ENCODE results near the gene LPIN2. TPM values are rescaled to one million over a fixed set of nuclear protein-coding genes. Genes with fewer than 3 reads are reported as not detected.
"Not testable (repeated sequence)": the region's sequence is repeated elsewhere in the genome, so short reads cannot be mapped to it uniquely, and the experiment has no call there.

The LPIN2 gene
- total RNA-seq, 2 donors from 2014 or later: 101 to 106 TPM

DNA sequence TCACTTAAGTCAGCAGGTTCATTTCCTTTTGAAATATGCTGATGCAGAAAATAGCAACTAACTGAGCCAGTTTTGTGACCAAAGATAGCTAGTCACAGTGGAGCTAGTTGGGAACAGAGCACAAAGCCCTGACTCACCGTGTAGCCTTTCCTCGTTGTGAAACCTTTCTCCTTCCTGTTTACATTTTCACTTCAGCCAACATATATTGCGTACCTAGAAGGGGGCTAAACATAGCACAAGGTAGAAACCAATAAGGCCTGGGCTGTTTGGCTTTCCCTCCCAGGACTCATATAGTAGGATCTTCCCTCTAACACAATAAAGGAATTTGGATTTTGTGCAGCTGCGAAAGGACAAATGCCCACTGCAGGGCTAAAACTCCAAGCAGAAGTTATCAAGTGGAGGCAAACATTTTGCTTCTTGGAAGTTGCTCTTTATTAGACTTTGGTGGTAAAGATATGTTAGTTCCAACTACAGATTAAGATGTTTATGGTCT, 24.5 kb upstream of the LPIN2 start:
- peak overlapping the region; percentile 14 for H3K27ac Mint-ChIP-seq
- H3K27me3 Mint-ChIP-seq (ENCODE audit: low read depth): no peaks in the 10 kb centered on the region
- DNase-seq (peak in 1 of 2 donors; percentile 25), ATAC-seq (replicated peaks in 1 of 2) (peak; percentile 77 to 85)
- H3K36me3 Mint-ChIP-seq (ENCODE audit: insufficient read depth in 2 of 2): no peaks in the 10 kb centered on the region
- H3K4me1 Mint-ChIP-seq (ENCODE audit: low read depth): peaks cover 30% of the 10 kb centered on the region
- H3K4me3 Mint-ChIP-seq: no peak overlapping the region
- no peaks in the 10 kb centered on the region for H3K9me3 Mint-ChIP-seq

DNA sequence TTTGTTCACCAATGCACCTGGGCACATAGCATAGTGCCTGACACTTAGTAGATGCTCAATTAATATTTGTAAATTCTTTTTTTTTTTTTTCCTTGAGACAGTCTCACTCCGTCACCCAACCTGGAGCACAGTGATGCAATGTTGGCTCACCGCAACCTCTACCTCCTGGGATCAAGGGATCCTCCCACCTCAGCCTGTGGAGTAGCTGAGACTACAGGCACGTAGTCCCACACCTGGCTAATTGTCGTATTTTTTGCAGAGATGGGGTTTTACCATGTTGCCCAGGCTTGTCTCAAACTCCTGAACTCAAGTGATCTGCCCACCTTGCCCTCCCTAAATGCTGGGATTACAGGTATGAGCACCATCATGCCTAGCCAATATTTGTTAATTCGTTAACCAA, 23.2 kb upstream of the LPIN2 start:
- Mint-ChIP-seq H3K4me1 (ENCODE audit: low read depth) (peaks cover 30% of the 10 kb centered on the region), H3K36me3 (ENCODE audit: insufficient read depth in 2 of 2) (no peaks in the 10 kb centered on the region), H3K27ac (peak overlapping the region; percentile 26), H3K4me3 (no peak overlapping the region), H3K27me3 (ENCODE audit: low read depth) (no peaks in the 10 kb centered on the region), H3K9me3 (no peaks in the 10 kb centered on the region)
- DNase-seq (no peak), ATAC-seq (replicated peaks in 1 of 2) (no peak)

DNA sequence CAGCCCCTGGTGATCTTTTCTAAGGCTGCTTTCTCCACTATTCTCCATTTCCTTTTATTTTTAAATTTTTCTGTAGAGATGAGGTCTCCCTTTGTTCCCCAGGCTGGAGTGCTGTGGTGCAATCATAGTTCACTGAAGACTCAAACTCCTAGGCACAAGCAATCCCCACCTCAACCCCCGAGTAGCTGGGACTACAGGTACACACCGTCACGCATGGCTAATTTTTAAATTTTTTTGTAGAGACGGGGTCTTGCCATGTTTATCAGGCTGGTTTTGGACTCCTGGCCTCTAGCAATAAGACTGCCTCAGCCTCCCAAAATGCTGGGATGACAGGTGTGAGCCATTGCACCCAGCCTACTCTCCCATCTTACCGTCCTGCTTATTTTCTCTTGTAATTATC, 22.7 kb upstream of the LPIN2 start:
- DNase-seq: no peak
- Mint-ChIP-seq H3K27ac (peak overlapping the region; percentile 26), H3K4me1 (ENCODE audit: low read depth) (peaks cover 27% of the 10 kb centered on the region), H3K27me3 (ENCODE audit: low read depth) (no peaks in the 10 kb centered on the region), H3K4me3 (no peak overlapping the region), H3K9me3 (no peaks in the 10 kb centered on the region), H3K36me3 (ENCODE audit: insufficient read depth in 2 of 2) (no peaks in the 10 kb centered on the region)
- no peak for ATAC-seq (replicated peaks in 1 of 2)

DNA sequence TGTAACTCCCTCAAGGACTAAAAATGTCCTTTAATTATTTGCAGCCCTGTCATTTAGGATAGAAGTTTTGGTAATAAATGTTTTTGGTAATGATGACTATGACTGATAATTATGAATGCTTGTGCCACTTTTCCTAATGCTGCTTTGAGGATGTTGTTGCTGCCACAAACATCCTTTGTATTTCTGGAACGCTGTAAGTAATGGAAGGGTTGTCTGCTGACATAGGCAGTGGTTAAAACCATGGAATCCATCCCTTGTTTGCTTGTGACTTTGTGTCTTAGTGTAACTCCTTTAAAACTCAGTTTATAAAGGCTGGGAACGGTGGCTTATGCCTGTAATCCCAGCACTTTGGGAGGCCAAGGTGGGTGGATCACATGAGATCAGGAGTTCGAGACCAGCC, 19.8 kb upstream of the LPIN2 start:
- H3K36me3 Mint-ChIP-seq (ENCODE audit: insufficient read depth in 2 of 2): no peaks in the 10 kb centered on the region
- no peaks in the 10 kb centered on the region for H3K9me3 Mint-ChIP-seq
- no peak overlapping the region for H3K27ac Mint-ChIP-seq
- no peaks in the 10 kb centered on the region for H3K27me3 Mint-ChIP-seq (ENCODE audit: low read depth)
- H3K4me3 Mint-ChIP-seq: no peak overlapping the region
- peaks cover 5% of the 10 kb centered on the region for H3K4me1 Mint-ChIP-seq (ENCODE audit: low read depth)
- DNase-seq (no peak), ATAC-seq (replicated peaks in 1 of 2) (no peak)

DNA sequence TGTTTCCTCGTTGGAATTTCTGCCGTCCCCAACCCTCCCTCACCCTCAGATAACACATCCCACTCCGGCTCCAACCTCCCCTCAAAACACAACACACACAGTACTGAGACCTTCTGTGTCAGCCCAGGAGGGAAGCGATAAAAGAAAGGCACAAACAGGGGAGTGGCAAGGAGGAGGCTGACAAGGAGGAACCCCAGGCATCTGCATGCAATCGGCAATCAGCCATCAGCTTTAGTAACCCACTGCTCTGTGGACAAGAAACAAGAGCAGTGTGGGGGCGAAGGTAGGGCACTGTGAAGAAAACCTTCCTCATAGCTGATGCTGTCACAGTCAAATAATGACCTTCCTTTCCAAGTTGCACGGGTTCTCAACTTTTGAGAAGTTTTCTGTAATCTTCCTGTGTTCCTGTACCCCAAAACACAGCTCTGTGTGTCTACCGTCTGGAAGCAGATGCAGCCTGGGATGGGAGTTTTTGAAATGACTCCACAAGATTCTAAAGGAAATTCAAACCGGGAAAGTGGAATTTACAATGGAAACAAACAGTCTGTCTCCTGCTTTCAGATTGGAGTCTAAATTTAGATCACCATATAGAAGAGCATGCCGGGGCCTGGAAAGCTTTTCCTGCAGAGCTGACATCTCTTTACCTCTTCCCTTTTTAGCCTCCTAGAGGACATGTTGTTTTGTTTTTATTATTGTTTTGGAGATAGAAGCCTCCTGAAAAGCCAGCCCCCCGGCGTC, 16.4 kb upstream of the LPIN2 start:
- no peaks in the 10 kb centered on the region for H3K27me3 Mint-ChIP-seq (ENCODE audit: low read depth)
- no peak for ATAC-seq (replicated peaks in 1 of 2)
- H3K9me3 Mint-ChIP-seq: no peaks in the 10 kb centered on the region
- H3K4me3 Mint-ChIP-seq: no peak overlapping the region
- no peak overlapping the region for H3K27ac Mint-ChIP-seq
- H3K36me3 Mint-ChIP-seq (ENCODE audit: insufficient read depth in 2 of 2): no peaks in the 10 kb centered on the region
- no peaks in the 10 kb centered on the region for H3K4me1 Mint-ChIP-seq (ENCODE audit: low read depth)
- DNase-seq: no peak

DNA sequence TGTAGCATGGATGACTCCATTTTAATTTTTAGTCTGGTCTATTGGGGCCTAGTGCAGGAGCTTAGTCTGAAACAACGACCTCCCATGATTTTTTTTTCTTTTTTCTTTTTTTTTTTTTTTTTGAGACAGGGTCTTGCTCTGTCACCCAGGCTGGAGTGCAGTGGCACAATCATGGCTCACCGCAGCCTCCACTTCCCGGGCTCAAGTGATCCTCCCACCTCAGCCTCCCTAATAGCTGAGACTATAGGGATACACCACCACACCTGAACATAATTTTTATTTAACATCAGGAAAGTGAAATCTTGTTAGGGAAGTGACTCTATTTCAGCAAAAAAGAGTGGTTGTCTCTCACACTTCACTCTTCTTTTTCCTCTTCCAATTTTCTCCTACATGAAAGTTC, 15.2 kb upstream of the LPIN2 start:
- H3K4me3 Mint-ChIP-seq; H3K4me1 Mint-ChIP-seq (ENCODE audit: low read depth); H3K36me3 Mint-ChIP-seq (ENCODE audit: insufficient read depth in 2 of 2): not testable (repeated sequence)

DNA sequence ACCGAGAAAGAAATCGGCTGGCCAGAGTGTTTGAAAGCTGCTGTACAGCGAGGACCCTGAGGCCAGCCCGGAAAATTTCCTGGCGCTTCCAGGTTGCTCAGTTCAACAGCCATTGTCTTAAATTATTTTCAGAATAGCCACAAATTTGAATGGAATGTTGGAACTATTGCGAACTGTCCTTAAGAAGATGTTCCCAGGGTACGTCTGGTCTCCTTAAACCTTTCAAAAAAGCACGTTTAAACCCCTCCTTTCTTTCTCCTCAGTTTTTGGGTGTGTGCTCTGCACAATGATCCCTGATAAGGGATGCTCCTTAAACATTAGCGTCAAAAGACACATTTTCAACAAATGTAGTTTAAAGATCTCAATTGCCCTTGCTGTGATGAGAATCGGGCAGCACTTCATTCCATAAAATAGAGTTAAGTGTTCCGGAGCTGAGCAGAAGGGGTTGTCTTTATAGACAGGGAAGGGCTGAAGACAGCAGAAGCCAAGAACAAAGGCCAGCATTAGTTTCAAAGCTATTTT, 14.5 kb upstream of the LPIN2 start:
- H3K9me3 Mint-ChIP-seq: no peaks in the 10 kb centered on the region
- ATAC-seq (replicated peaks in 1 of 2): no peak
- no peaks in the 10 kb centered on the region for H3K27me3 Mint-ChIP-seq (ENCODE audit: low read depth)
- no peaks in the 10 kb centered on the region for H3K4me1 Mint-ChIP-seq (ENCODE audit: low read depth)
- H3K36me3 Mint-ChIP-seq (ENCODE audit: insufficient read depth in 2 of 2): no peaks in the 10 kb centered on the region
- DNase-seq: no peak
- no peak overlapping the region for H3K4me3 Mint-ChIP-seq
- no peak overlapping the region for H3K27ac Mint-ChIP-seq

More for the DNA sequence above, 15.2 kb upstream of the LPIN2 start:
- not testable (repeated sequence) for H3K27me3 Mint-ChIP-seq (ENCODE audit: low read depth); H3K9me3 Mint-ChIP-seq; H3K27ac Mint-ChIP-seq; ATAC-seq (replicated peaks in 1 of 2); DNase-seq

DNA sequence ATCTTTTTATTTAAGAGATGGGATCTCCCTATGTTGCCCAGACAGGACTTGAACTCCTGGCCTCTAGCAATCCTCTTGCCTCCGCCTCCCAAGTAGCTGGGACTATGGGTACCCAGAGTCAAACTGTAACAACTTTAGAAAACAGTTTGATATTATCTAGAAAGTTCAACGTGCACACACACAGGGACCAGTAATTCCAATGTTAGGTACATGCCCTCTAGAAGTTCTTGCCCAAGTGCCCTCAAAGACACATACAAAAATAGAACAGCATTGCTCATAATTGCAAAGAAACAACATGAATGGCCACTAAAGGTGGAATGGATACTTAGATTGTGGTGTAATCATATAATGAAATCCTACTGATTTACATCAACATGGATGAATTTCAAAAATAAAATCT, 12.6 kb upstream of the LPIN2 start:
- Mint-ChIP-seq H3K36me3 (ENCODE audit: insufficient read depth in 2 of 2) (no peaks in the 10 kb centered on the region), H3K27me3 (ENCODE audit: low read depth) (no peaks in the 10 kb centered on the region), H3K4me1 (ENCODE audit: low read depth) (no peaks in the 10 kb centered on the region), H3K4me3 (no peak overlapping the region), H3K27ac (no peak overlapping the region), H3K9me3 (no peaks in the 10 kb centered on the region)
- DNase-seq (no peak), ATAC-seq (replicated peaks in 1 of 2) (no peak)

DNA sequence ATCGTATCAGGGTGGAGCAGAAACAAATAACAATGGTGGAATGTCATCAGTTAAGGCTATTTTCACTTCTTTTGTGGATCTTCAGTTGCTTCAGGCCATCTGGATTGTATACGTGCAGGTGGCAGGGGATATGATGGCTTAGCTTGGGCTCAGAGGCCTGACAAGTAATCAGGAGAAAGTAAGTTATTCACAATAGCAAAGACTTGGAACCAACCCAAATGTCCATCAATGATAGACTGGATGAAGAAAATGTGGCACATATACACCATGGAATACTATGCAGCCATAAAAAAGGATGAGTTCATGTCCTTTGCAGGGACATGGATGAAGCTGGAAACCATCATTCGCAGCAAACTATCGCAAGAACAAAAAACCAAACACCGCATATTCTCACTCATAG, 10.7 kb upstream of the LPIN2 start:
- not testable (repeated sequence) for H3K27ac Mint-ChIP-seq; H3K4me3 Mint-ChIP-seq; H3K9me3 Mint-ChIP-seq; H3K36me3 Mint-ChIP-seq (ENCODE audit: insufficient read depth in 2 of 2); H3K27me3 Mint-ChIP-seq (ENCODE audit: low read depth); ATAC-seq (replicated peaks in 1 of 2); H3K4me1 Mint-ChIP-seq (ENCODE audit: low read depth); DNase-seq

DNA sequence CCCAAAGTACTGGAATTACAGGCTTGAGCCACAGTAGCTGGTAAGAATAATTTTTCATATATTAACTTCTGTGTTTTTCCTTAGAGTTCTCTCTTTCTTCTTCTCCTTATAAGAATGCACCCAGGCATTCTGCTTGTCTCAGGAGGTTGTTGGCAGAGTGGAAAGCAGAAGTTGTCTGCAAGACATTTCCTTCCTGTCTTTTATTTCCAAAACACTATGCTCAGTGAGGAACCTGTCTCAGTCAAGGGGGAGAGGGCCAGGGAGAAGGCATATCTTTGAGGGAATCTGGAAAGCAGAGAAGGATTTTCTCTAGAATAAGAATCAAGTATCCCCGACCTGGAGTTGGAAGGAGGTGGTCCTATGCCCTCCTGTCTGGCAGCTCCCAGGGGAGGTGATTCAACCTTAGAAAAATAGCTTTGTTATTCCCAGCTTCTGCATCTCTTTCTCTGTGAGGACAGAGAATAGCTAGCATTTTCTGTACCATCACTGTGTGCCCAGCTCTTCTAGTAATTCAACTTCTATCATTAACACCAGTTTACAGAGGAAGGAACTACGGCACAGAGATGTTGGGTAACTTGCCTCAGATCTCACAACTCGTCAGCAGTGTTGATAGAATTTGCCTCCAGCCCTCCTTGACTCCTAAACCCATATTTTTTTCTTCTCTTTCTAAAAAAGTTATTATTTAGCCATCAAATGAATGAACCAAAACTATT, 3.8 kb upstream of the LPIN2 start:
- H3K4me3 Mint-ChIP-seq: peak overlapping the region; percentile 47 to 59
- no peaks in the 10 kb centered on the region for H3K27me3 Mint-ChIP-seq (ENCODE audit: low read depth)
- ATAC-seq (replicated peaks in 1 of 2): no peak
- peaks cover 2 to 6% of the 10 kb centered on the region in 2 donors for H3K36me3 Mint-ChIP-seq (ENCODE audit: insufficient read depth in 2 of 2)
- H3K4me1 Mint-ChIP-seq (ENCODE audit: low read depth): peaks cover 46% of the 10 kb centered on the region
- H3K9me3 Mint-ChIP-seq: no peaks in the 10 kb centered on the region
- no peak for DNase-seq
- H3K27ac Mint-ChIP-seq: no peak overlapping the region

DNA sequence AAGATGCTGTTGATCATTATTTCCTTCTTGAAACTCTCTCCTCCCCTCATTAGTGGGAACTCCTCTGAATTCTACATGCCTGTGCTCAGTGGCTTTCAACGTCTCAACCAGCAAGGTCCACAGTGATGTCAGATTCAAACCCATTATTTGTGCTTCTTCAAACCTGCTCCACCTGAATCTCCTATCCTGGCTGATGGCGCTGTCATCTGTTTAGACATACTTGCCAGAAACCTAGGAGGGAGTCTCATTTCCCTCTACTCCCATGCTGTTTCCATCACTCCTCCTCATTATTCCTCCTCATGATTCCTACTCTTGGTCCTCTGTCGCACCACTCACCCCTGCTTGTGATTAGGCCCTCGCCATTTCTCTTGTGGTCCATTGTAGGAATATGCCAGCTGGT, 2.9 kb upstream of the LPIN2 start:
- no peak for ATAC-seq (replicated peaks in 1 of 2)
- Mint-ChIP-seq H3K36me3 (ENCODE audit: insufficient read depth in 2 of 2) (peaks cover 2 to 6% of the 10 kb centered on the region in 2 donors), H3K27ac (no peak overlapping the region), H3K27me3 (ENCODE audit: low read depth) (no peaks in the 10 kb centered on the region), H3K4me3 (peak overlapping the region; percentile 47 to 59), H3K4me1 (ENCODE audit: low read depth) (peaks cover 55% of the 10 kb centered on the region), H3K9me3 (no peaks in the 10 kb centered on the region)
- no peak for DNase-seq

DNA sequence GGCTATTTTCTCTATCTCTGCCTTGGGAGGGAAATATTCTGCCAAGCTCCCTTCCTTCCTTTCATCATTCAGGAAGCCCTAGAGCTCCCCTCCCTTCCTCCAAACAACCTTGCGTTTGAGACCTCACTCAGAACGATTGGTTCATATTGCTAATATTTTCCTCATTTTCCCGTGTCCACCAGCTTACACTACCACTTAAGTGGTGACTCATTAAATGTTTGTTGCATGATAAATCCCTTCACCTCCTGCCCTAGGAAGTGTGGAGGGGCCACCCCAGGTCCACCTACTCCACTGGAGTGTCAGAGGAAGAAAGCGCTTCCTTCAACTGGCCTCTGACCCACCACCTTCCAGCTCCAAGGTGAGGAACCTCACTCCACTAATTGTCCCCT, 2.3 kb upstream of the LPIN2 start:
- DNase-seq (no peak), ATAC-seq (replicated peaks in 1 of 2) (no peak)
- H3K9me3 Mint-ChIP-seq: no peaks in the 10 kb centered on the region
- no peak overlapping the region for H3K27ac Mint-ChIP-seq
- peaks cover 2 to 10% of the 10 kb centered on the region in 2 donors for H3K36me3 Mint-ChIP-seq (ENCODE audit: insufficient read depth in 2 of 2)
- H3K27me3 Mint-ChIP-seq (ENCODE audit: low read depth): no peaks in the 10 kb centered on the region
- peak overlapping the region; percentile 47 to 59 for H3K4me3 Mint-ChIP-seq
- H3K4me1 Mint-ChIP-seq (ENCODE audit: low read depth): peaks cover 61% of the 10 kb centered on the region

DNA sequence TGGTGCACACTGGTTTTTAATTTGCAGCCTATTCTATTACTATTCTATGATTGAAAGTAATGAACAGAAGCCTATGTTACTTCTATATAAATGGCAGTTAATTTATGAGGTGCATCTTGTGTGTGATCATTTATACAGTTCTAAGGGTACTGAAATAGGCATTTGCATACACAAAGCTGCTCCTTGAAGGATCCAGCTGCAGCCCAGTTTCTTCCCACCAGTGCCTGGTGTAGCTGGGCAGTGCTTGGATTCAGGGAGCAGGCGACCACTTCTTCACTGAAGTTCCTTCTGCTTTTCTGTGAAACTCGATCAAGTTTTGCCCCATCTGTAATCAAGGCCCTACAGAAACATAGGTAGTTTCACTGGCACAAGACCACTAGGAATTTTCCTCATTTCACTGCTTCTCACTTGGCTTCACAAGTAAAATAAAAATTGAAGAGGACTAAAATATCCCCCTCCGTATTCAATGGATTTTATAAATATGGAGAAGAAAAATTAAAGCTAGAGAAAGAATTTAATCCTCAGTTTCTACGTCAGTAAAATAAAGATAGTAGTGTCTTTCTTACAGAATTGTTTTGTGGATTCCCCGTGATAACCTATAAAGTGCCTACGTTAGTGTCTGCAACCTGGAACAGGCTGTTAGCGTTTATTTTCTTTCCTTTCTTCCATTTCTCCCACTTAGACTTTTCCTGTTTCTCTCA, 1.7 kb upstream of the LPIN2 start:
- no peak overlapping the region for H3K27ac Mint-ChIP-seq
- DNase-seq (no peak), ATAC-seq (replicated peaks in 1 of 2) (no peak)
- H3K36me3 Mint-ChIP-seq (ENCODE audit: insufficient read depth in 2 of 2): peaks cover 2 to 15% of the 10 kb centered on the region in 2 donors
- no peaks in the 10 kb centered on the region for H3K27me3 Mint-ChIP-seq (ENCODE audit: low read depth)
- peaks cover 67% of the 10 kb centered on the region for H3K4me1 Mint-ChIP-seq (ENCODE audit: low read depth)
- no peaks in the 10 kb centered on the region for H3K9me3 Mint-ChIP-seq
- H3K4me3 Mint-ChIP-seq: peak overlapping the region; percentile 47 to 59

All from activated T-cell treated with anti-CD3 and anti-CD28 coated beads, Interleukin-2, amount 50 U/mL, for 72 hours (primary cell).